HL-60 (cell line): ENCODE results near the gene MAN2A1.

Experiments used
- DNase-seq, 2 experiments: peaks; one replicate each; pipeline ENCODE4 v3.0.0-alpha.2; 2010 to 2020; ENCODE audit warnings: low read depth in 1 of 2, low spot score in 1 of 2
- H3K27ac ChIP-seq: fragments of 250-450 bp; sonication (Bioruptor Pico); replicated peaks from 2 replicates; pipeline ENCODE4 v1.5.1; 2020; ENCODE audit warnings: mild to moderate bottlenecking, moderate library complexity
- H3K27me3 ChIP-seq: fragments of 250-450 bp; sonication (Bioruptor Pico); 2 replicates; pipeline ENCODE4 v1.5.1; 2021; ENCODE audit warnings: mild to moderate bottlenecking, moderate library complexity; ENCODE audit not compliant: insufficient read depth, poor library complexity, severe bottlenecking
- H3K4me3 ChIP-seq: replicated peaks from 2 replicates; pipeline ENCODE4 v1.5.1; 2011; ENCODE audit warnings: mild to moderate bottlenecking, control low read depth, low read length; ENCODE audit not compliant: insufficient read depth
- GABPA ChIP-seq: IDR thresholded peaks from 2 replicates; pipeline ENCODE4 v1.6.1; 2012; ENCODE audit warnings: low read depth
- POLR2AphosphoS5 ChIP-seq: IDR thresholded peaks from 2 replicates; pipeline ENCODE4 v1.6.1; 2012; ENCODE audit warnings: low read depth
- SPI1 ChIP-seq: IDR thresholded peaks from 2 replicates; pipeline ENCODE4 v1.6.1; 2012; ENCODE audit warnings: low read depth, mild to moderate bottlenecking, borderline replicate concordance
- TF ChIP-seq, protein P1 (sequence below): IDR thresholded peaks from one replicate; pipeline ENCODE4 v1.5.1; 2011; ENCODE audit warnings: low read length, control low read depth, inconsistent platforms; ENCODE audit not compliant: insufficient read depth
- TF ChIP-seq, protein P2 (sequence below): IDR thresholded peaks from 2 replicates; pipeline ENCODE4 v1.6.1; 2012; ENCODE audit warnings: low read depth; ENCODE audit not compliant: insufficient replicate concordance

Gene MAN2A1

DNA sequence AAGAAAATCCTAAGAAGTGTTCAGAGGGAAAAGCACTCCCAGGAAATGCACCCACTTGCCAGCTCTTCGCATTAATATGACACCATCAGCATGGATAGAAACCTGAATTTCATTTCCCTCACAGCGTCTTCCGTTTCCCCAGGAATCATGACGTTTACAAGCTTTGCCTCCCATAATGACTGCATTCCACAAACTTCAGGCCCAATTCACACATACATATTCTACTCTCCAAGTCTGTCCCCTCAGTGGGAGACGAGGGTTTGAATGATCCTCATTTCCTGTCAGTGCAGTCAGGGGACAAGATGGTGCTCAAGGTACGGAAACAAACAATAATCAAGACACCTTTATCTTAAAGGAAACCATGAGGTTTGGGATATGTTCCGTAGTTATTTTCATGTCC is 44.9 kb upstream of the MAN2A1 start:
- no peak for TF ChIP-seq POLR2AphosphoS5
- TF ChIP-seq SPI1 = no peak
- TF ChIP-seq, protein P1, sequence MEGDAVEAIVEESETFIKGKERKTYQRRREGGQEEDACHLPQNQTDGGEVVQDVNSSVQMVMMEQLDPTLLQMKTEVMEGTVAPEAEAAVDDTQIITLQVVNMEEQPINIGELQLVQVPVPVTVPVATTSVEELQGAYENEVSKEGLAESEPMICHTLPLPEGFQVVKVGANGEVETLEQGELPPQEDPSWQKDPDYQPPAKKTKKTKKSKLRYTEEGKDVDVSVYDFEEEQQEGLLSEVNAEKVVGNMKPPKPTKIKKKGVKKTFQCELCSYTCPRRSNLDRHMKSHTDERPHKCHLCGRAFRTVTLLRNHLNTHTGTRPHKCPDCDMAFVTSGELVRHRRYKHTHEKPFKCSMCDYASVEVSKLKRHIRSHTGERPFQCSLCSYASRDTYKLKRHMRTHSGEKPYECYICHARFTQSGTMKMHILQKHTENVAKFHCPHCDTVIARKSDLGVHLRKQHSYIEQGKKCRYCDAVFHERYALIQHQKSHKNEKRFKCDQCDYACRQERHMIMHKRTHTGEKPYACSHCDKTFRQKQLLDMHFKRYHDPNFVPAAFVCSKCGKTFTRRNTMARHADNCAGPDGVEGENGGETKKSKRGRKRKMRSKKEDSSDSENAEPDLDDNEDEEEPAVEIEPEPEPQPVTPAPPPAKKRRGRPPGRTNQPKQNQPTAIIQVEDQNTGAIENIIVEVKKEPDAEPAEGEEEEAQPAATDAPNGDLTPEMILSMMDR = no peak
- TF ChIP-seq, protein P2, sequence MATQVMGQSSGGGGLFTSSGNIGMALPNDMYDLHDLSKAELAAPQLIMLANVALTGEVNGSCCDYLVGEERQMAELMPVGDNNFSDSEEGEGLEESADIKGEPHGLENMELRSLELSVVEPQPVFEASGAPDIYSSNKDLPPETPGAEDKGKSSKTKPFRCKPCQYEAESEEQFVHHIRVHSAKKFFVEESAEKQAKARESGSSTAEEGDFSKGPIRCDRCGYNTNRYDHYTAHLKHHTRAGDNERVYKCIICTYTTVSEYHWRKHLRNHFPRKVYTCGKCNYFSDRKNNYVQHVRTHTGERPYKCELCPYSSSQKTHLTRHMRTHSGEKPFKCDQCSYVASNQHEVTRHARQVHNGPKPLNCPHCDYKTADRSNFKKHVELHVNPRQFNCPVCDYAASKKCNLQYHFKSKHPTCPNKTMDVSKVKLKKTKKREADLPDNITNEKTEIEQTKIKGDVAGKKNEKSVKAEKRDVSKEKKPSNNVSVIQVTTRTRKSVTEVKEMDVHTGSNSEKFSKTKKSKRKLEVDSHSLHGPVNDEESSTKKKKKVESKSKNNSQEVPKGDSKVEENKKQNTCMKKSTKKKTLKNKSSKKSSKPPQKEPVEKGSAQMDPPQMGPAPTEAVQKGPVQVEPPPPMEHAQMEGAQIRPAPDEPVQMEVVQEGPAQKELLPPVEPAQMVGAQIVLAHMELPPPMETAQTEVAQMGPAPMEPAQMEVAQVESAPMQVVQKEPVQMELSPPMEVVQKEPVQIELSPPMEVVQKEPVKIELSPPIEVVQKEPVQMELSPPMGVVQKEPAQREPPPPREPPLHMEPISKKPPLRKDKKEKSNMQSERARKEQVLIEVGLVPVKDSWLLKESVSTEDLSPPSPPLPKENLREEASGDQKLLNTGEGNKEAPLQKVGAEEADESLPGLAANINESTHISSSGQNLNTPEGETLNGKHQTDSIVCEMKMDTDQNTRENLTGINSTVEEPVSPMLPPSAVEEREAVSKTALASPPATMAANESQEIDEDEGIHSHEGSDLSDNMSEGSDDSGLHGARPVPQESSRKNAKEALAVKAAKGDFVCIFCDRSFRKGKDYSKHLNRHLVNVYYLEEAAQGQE = no peak
- TF ChIP-seq GABPA = no peak
- no peak overlapping the region for H3K4me3 ChIP-seq
- no peak overlapping the region for H3K27ac ChIP-seq
- H3K27me3 ChIP-seq = no peaks in the 10 kb centered on the region
- no peak for DNase-seq

DNA sequence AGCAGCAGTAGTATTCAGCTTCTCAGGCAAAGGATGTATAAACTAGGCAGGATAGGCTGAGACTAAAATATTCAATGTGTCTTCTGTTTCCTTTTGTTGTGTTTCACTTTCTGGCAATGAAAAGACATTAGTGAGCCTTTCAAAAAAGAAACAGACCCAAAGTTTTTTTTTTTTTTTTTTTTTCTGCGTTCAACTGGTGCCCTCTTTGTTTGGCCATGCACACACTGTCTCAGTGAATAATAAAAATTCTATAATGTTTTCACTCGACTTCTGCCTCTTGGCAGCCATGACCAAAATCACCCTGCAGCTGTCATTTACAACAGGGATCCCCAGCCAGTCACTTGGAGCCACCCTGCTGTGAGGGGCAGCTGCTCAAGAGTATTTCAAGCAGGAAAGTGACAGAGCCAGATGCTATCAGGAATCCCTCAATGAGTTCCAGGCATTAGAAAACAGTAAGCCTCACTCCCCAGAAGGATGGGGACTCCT is 44.0 kb upstream of the MAN2A1 start:
- Histone ChIP-seq H3K27me3 (no peaks in the 10 kb centered on the region), H3K4me3 (no peak overlapping the region), H3K27ac (no peak overlapping the region)
- TF ChIP-seq, protein P1 = no peak
- TF ChIP-seq SPI1 = no peak
- no peak for TF ChIP-seq GABPA
- TF ChIP-seq, protein P2 = no peak
- TF ChIP-seq POLR2AphosphoS5 = no peak
- DNase-seq = no peak

DNA sequence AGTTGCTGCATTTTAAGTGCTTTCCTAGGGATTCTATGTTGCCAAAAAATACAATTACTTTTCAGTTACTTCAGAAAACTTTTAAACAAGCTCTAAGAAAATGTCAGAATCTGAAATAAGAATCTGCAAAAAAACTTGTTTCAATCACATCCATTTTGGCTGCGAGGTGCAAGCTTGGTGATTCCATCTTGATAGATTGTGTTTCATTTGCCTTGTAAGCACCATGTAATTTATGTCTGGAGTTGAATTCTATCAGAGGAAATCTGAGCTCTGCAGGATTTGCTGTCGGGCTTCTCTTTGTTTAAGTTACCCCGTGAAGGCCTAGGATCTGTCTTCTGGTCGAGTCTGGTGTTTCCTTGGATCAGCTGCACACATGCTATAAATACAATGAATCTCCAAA is 40.4 kb upstream of the MAN2A1 start:
- Histone ChIP-seq H3K4me3 (no peak overlapping the region), H3K27ac (no peak overlapping the region), H3K27me3 (no peaks in the 10 kb centered on the region)
- DNase-seq = no peak
- TF ChIP-seq, protein P2 = no peak
- TF ChIP-seq GABPA = no peak
- no peak for TF ChIP-seq SPI1
- TF ChIP-seq POLR2AphosphoS5 = no peak
- TF ChIP-seq, protein P1 = no peak
